ENCODE data around the gene ETV1.

The ETV1 gene

DNA sequence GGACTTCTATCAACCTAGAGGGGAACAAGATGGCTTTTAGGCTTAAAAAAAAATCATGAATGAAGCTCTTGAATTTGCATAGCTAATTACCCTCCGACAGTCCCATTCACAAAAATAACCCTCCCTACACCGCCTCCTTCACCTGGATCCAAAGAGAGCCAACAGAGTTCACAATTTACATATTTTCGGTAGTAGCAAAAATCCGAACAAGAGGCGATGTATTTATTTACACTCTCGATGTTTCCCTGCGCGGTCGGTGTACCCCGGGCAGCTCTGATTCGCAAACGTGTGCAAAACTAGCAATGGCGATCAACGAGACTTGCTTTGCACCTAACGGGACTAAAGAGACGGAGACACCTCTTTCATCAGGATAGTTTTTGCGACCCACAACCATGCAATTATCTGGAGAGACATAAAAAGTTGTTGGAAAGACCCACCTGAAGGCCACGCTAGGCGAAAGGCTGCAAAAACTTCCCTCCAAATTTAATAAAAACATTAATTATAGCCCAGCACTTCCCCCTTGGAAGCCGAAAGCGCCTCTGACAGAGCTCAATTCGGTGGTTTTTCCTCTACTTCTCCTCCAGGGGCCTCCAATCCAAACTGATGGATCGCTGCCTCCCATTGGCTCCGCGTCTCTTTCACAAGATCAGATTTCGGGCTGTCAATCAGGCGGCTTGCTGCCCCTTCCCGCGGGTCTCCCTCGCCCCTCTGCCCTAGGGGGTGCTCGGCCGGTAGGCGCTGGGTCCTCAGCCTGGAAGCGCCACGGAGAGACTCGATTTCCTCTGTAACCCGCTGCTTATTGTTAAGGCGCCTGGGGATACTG lies at the start of gene ETV1:
ETV1 (minus strand) TSS at position 541 of the 823 bp plus-strand sequence. CDS start 614 bp downstream, outside the sequence.
- H3K36me3 ChIP-seq (ENCODE audit: control insufficient read depth, low read depth, low read length) = peaks cover 3% of the 10 kb centered on the region
- H3K4me1 ChIP-seq (ENCODE audit: control insufficient read depth, low read depth, low read length) = peaks cover 38% of the 10 kb centered on the region
- no peaks in the 10 kb centered on the region for H3K9me3 ChIP-seq (ENCODE audit: control insufficient read depth, low read depth, low read length)
- peak within 1 kb of the TSS; percentile 87 for H3K9ac ChIP-seq (ENCODE audit: low read length)
- H3K27ac ChIP-seq (ENCODE audit: low read length) = peak within 1 kb of the TSS; percentile 97
- H3K27me3 ChIP-seq (ENCODE audit: control insufficient read depth, insufficient read depth, low read length) = no peaks in the 10 kb centered on the region
- H3K4me3 ChIP-seq (ENCODE audit: low read length) = peak within 1 kb of the TSS; percentile 90

DNA sequence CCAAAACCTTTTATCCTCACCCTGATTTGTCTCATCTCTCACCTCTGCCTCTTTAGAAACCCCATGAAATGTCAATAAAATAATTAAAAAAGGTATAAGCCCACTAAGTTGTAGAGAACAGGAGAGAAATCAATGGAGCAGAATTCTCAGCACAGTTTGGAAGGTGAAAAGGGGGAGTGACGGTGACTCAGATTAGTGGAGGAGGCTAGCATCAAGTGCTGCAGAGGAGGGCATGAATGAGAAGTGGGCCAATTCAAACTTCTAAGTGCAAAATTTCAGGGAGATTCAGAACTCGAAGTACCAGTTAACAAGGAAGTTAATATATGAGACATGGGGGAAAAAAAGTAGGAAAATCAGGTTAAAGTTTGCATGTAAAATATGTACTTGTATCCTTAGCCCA lies 34.9 kb upstream of the ETV1 start:
- no peak overlapping the region for H3K9ac ChIP-seq (ENCODE audit: low read length)
- no peak overlapping the region for H3K27ac ChIP-seq (ENCODE audit: low read length)
- H3K9me3 ChIP-seq (ENCODE audit: control insufficient read depth, low read depth, low read length) = no peaks in the 10 kb centered on the region
- H3K4me1 ChIP-seq (ENCODE audit: control insufficient read depth, low read depth, low read length) = no peaks in the 10 kb centered on the region
- no peak overlapping the region for H3K4me3 ChIP-seq (ENCODE audit: low read length)
- H3K27me3 ChIP-seq (ENCODE audit: control insufficient read depth, insufficient read depth, low read length) = no peaks in the 10 kb centered on the region
- H3K36me3 ChIP-seq (ENCODE audit: control insufficient read depth, low read depth, low read length) = no peaks in the 10 kb centered on the region

GRCh38 chr7:14023838-14024237 lies 34.4 kb upstream of the ETV1 start:
- Histone ChIP-seq H3K27ac (ENCODE audit: low read length) (no peak overlapping the region), H3K4me3 (ENCODE audit: low read length) (no peak overlapping the region), H3K9ac (ENCODE audit: low read length) (no peak overlapping the region), H3K27me3 (ENCODE audit: control insufficient read depth, insufficient read depth, low read length) (no peaks in the 10 kb centered on the region), H3K9me3 (ENCODE audit: control insufficient read depth, low read depth, low read length) (no peaks in the 10 kb centered on the region), H3K4me1 (ENCODE audit: control insufficient read depth, low read depth, low read length) (no peaks in the 10 kb centered on the region), H3K36me3 (ENCODE audit: control insufficient read depth, low read depth, low read length) (no peaks in the 10 kb centered on the region)

DNA sequence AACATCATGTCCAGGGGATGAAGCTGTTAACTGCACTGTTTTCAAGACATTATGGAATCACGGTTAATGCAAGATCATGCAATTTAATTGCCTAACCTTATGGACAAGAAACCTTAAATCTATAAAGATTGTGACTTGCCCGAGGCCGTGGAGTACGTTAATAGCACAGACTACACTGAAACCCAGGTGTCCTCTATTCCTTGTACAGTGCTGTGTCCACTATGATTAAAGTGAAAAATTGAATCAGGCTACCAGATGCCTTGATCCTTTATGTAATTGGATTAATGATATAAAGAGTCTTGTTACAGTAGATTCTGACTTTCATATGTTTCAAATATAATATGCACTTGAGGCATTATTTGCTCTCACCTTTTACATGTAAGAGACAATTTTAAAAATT lies 33.9 kb upstream of the ETV1 start:
- no peak overlapping the region for H3K9ac ChIP-seq (ENCODE audit: low read length)
- H3K9me3 ChIP-seq (ENCODE audit: control insufficient read depth, low read depth, low read length) = no peaks in the 10 kb centered on the region
- no peaks in the 10 kb centered on the region for H3K27me3 ChIP-seq (ENCODE audit: control insufficient read depth, insufficient read depth, low read length)

GRCh38 chr7:14021069-14021468 lies 31.6 kb upstream of the ETV1 start:
- H3K27ac ChIP-seq (ENCODE audit: low read length) = no peak overlapping the region
- H3K27me3 ChIP-seq (ENCODE audit: control insufficient read depth, insufficient read depth, low read length) = no peaks in the 10 kb centered on the region
- H3K9me3 ChIP-seq (ENCODE audit: control insufficient read depth, low read depth, low read length) = no peaks in the 10 kb centered on the region
- H3K9ac ChIP-seq (ENCODE audit: low read length) = no peak overlapping the region
- H3K4me3 ChIP-seq (ENCODE audit: low read length) = no peak overlapping the region
- H3K36me3 ChIP-seq (ENCODE audit: control insufficient read depth, low read depth, low read length) = no peaks in the 10 kb centered on the region
- H3K4me1 ChIP-seq (ENCODE audit: control insufficient read depth, low read depth, low read length) = no peaks in the 10 kb centered on the region

More for the DNA sequence above, 33.9 kb upstream of the ETV1 start:
- no peak overlapping the region for H3K4me3 ChIP-seq (ENCODE audit: low read length)
- no peaks in the 10 kb centered on the region for H3K4me1 ChIP-seq (ENCODE audit: control insufficient read depth, low read depth, low read length)
- no peak overlapping the region for H3K27ac ChIP-seq (ENCODE audit: low read length)
- no peaks in the 10 kb centered on the region for H3K36me3 ChIP-seq (ENCODE audit: control insufficient read depth, low read depth, low read length)

DNA sequence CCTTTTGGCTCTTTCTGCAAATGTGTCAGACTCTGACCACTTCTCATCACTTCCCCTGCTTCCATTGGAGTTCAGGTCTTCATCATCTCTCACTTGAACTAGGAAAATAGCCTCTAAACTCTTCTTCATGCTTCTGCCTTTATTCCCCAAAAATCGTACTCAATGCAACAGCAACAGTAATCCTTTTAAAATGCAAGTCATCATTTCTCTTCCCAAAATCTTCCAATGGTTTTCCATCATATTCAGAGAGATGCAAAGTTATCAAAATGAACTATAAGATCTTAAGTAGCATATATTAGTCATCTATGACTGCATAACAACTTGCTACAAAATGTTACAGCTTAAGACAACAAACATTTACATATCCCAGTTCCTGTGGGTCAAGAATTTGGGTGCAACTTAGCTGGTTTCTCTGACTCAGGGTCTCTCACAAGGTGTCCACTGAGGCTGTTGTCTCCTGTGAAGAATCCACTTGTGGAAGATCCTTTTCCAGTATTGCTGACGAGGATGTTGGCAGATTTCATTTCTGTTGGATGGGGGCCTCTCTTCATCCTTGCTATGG lies 31.0 kb upstream of the ETV1 start:
- Histone ChIP-seq H3K4me1 (ENCODE audit: control insufficient read depth, low read depth, low read length) (no peaks in the 10 kb centered on the region), H3K9ac (ENCODE audit: low read length) (no peak overlapping the region), H3K27ac (ENCODE audit: low read length) (no peak overlapping the region), H3K9me3 (ENCODE audit: control insufficient read depth, low read depth, low read length) (no peaks in the 10 kb centered on the region), H3K4me3 (ENCODE audit: low read length) (no peak overlapping the region), H3K27me3 (ENCODE audit: control insufficient read depth, insufficient read depth, low read length) (no peaks in the 10 kb centered on the region), H3K36me3 (ENCODE audit: control insufficient read depth, low read depth, low read length) (no peaks in the 10 kb centered on the region)

DNA sequence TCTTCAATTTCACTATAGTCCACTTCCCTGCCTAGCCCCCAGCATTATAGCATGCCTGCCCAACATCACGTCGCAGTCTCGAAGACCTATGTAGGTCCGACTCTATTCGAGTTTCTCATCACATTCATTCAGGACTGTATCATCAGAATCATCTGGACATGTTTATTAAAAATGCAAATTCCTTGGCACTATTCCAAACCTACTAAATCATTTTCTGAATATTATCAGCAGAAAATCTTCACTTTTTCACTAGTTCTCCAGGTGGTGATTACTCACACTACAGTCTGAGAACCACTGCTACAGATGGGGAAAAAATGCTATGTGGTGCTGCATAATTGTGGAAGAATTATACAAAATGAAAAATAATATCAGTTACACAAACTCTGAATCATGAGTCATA lies 29.3 kb upstream of the ETV1 start:
- H3K4me3 ChIP-seq (ENCODE audit: low read length) = no peak overlapping the region
- H3K9me3 ChIP-seq (ENCODE audit: control insufficient read depth, low read depth, low read length) = no peaks in the 10 kb centered on the region
- H3K36me3 ChIP-seq (ENCODE audit: control insufficient read depth, low read depth, low read length) = no peaks in the 10 kb centered on the region
- no peak overlapping the region for H3K9ac ChIP-seq (ENCODE audit: low read length)
- no peaks in the 10 kb centered on the region for H3K4me1 ChIP-seq (ENCODE audit: control insufficient read depth, low read depth, low read length)
- H3K27me3 ChIP-seq (ENCODE audit: control insufficient read depth, insufficient read depth, low read length) = no peaks in the 10 kb centered on the region
- H3K27ac ChIP-seq (ENCODE audit: low read length) = no peak overlapping the region

DNA sequence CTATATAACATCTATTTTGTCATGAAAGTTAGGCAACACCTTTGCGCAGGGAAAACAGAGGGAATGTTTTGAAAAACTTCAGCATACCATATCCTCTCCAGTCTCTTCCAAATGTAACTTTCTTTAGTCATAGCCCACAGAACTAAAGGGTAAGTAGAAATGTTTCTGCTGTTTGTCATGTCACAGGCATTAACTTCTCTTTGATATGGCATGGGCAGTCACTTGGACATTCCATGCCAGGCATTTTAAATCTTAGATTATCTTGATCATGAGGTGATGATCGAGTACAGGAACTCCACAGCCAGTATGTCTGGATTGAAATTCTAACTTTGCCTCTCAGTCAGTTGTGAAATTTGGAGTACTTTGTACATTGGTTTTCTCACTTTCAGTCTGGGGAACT lies 27.5 kb upstream of the ETV1 start:
- no peak overlapping the region for H3K4me3 ChIP-seq (ENCODE audit: low read length)

DNA sequence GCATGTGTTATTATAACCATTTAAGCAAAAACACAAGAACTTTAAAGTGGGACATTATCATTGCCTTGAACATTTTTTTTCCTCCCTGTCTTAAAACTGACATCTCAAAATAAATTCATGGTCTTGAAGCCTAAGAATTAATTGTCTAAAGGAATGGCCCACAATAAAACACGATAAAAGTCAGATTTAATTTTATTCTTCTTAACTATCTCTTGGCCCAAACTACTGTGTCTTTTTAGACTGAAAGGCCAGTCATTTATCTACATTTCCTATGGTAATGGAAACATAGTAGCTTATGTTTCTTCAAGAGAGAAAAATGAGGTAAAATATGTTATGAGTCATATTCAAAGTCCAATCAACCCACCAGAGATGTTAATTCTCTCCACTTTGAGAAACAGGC lies 24.4 kb upstream of the ETV1 start:
- no peaks in the 10 kb centered on the region for H3K9me3 ChIP-seq (ENCODE audit: control insufficient read depth, low read depth, low read length)
- no peaks in the 10 kb centered on the region for H3K27me3 ChIP-seq (ENCODE audit: control insufficient read depth, insufficient read depth, low read length)
- no peak overlapping the region for H3K4me3 ChIP-seq (ENCODE audit: low read length)
- H3K9ac ChIP-seq (ENCODE audit: low read length) = no peak overlapping the region
- no peak overlapping the region for H3K27ac ChIP-seq (ENCODE audit: low read length)
- H3K36me3 ChIP-seq (ENCODE audit: control insufficient read depth, low read depth, low read length) = no peaks in the 10 kb centered on the region
- H3K4me1 ChIP-seq (ENCODE audit: control insufficient read depth, low read depth, low read length) = peaks cover 7% of the 10 kb centered on the region

More for the DNA sequence above, 27.5 kb upstream of the ETV1 start:
- no peaks in the 10 kb centered on the region for H3K36me3 ChIP-seq (ENCODE audit: control insufficient read depth, low read depth, low read length)
- no peaks in the 10 kb centered on the region for H3K4me1 ChIP-seq (ENCODE audit: control insufficient read depth, low read depth, low read length)
- no peaks in the 10 kb centered on the region for H3K27me3 ChIP-seq (ENCODE audit: control insufficient read depth, insufficient read depth, low read length)
- no peak overlapping the region for H3K27ac ChIP-seq (ENCODE audit: low read length)
- no peaks in the 10 kb centered on the region for H3K9me3 ChIP-seq (ENCODE audit: control insufficient read depth, low read depth, low read length)
- H3K9ac ChIP-seq (ENCODE audit: low read length) = no peak overlapping the region

DNA sequence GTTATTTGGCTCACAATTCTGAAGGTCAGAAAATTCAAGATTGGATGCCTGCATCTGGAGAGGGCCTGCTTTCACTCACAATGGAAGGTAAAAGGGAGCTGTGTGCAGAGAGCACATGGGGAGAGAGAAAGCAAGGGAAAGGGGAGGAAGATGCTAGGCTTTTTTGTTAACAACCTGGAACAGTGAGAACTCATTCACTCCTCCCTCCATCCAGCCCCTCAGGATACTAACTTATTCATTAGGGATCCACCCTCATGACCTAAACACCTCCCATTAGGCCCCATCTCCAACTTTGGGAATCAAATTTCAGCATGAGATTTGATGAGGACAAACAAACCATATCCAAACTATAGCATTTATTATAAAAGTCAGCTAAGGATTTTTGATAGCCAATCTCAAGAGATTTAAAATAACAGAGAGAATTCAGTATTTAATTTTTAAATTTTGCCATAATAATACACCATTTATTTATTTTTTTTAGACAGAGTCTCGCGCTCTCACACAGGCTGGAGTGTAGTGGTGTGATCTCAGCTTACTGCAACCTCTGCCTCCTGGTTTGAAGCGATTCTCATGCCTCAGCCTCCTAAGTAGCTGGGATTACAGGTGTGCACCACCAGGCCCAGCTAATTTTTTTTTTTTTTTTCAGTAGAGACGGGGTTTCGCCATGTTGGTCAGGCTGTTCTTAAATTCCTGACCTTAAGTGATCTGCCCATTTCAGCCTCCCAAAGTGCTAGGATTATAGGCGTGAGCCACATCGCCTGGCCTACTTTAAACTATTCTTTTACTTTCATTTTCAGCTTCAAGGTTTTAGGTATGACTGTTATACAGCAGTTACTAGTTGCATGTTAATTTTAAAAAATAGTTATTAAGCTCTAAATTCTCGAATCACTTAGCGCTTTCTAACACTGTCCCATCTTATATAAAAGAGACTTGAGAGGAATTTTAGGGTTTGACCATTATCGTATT lies 20.3 kb upstream of the ETV1 start:
- H3K4me3 ChIP-seq (ENCODE audit: low read length) = no peak overlapping the region
- H3K27me3 ChIP-seq (ENCODE audit: control insufficient read depth, insufficient read depth, low read length) = no peaks in the 10 kb centered on the region
- H3K36me3 ChIP-seq (ENCODE audit: control insufficient read depth, low read depth, low read length) = no peaks in the 10 kb centered on the region
- no peaks in the 10 kb centered on the region for H3K9me3 ChIP-seq (ENCODE audit: control insufficient read depth, low read depth, low read length)
- peaks cover 7% of the 10 kb centered on the region for H3K4me1 ChIP-seq (ENCODE audit: control insufficient read depth, low read depth, low read length)
- no peak overlapping the region for H3K9ac ChIP-seq (ENCODE audit: low read length)
- H3K27ac ChIP-seq (ENCODE audit: low read length) = no peak overlapping the region

DNA sequence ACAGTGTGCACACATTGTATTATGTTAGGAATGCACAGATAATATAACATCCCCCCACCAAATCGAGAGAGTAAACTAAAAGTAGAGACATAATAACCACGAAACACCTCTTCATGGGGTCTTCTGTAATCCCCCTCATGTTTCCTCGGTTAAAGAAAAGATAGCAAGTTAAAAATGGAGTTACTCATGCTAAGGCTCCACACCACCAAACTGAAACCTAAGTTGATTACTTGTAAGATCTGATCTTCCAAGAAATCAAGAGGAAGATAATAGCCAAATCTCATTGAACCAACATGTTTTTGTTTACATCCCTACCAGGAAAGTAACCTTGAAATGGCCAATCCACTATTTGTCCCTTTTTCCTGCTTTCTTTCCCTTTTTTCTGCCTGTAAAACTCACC lies 11.7 kb upstream of the ETV1 start:
- Histone ChIP-seq H3K4me3 (ENCODE audit: low read length) (no peak overlapping the region), H3K27me3 (ENCODE audit: control insufficient read depth, insufficient read depth, low read length) (no peaks in the 10 kb centered on the region), H3K9me3 (ENCODE audit: control insufficient read depth, low read depth, low read length) (no peaks in the 10 kb centered on the region), H3K4me1 (ENCODE audit: control insufficient read depth, low read depth, low read length) (peaks cover 9% of the 10 kb centered on the region), H3K36me3 (ENCODE audit: control insufficient read depth, low read depth, low read length) (no peaks in the 10 kb centered on the region), H3K9ac (ENCODE audit: low read length) (no peak overlapping the region), H3K27ac (ENCODE audit: low read length) (no peak overlapping the region)
